GM21390 (cell line): ENCODE results near the gene GAPT.

ENCODE experiments used
- ATAC-seq: cut with Tn5 transposase; IDR thresholded peaks from one replicate; pipeline ENCODE4 v1.9.1; 2021; ENCODE audit not compliant: unreplicated experiment

The GAPT gene

GRCh38 chr5:58460732-58461286, 30.4 kb upstream of the GAPT start:
- peak; percentile 69 for ATAC-seq

GRCh38 chr5:58462154-58462553, 29.1 kb upstream of the GAPT start:
- no peak for ATAC-seq

DNA sequence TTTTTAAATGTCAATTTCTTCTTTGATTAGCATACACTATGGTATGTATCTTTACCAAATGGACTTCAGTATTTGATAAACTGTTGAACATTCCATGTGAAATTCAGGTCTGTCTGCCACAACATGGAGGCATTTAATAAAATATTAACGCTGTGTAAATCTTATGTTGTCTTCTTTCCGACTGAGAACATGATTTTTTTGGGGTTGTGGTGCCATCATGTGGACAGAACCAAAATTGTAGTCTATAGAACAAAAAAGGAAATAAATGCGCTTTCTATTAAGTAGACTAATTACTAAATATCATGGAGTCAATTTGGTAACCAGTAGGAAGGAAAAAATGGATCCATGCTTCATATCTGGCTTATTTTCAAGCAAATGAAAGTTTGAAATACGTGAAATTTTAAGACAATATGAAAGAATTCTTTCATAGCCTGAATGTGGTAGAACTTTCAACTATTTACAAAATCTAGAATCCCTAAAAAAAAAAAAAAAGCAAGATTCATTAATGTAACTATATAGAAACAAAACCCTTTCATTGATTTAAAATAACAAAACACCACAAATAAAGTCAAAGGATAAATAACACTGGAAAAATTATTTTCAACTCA, 28.5 kb upstream of the GAPT start:
- no peak for ATAC-seq

- ATAC-seq = peak; percentile 100
Observed at GRCh38 chr5:58466939-58467338, 24.3 kb upstream of the GAPT start.

DNA sequence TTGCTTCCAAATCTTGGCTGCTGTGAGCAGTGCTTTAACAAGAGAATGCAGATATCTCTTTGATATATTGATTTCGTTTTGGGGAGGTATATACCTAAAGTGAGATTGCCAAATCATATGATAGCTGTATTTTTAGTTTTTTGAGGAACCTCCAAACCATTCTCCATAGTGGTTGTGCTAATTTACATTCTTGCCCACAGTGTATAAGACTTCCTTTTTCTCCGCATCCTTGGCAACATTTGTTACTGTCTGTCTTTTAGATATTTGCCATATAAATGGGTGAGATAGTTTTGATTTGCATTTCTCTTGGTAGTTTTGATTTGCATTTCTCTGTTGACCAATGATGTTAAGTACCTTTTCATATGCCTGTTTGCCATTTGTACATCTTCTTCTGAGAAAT, 21.3 kb upstream of the GAPT start:
- no peak for ATAC-seq

- no peak for ATAC-seq
Observed at GRCh38 chr5:58475404-58475803, 15.8 kb upstream of the GAPT start.

GRCh38 chr5:58477760-58478376, 13.4 kb upstream of the GAPT start:
- ATAC-seq = no peak

GRCh38 chr5:58481066-58481676, 10.1 kb upstream of the GAPT start:
- no peak for ATAC-seq

DNA sequence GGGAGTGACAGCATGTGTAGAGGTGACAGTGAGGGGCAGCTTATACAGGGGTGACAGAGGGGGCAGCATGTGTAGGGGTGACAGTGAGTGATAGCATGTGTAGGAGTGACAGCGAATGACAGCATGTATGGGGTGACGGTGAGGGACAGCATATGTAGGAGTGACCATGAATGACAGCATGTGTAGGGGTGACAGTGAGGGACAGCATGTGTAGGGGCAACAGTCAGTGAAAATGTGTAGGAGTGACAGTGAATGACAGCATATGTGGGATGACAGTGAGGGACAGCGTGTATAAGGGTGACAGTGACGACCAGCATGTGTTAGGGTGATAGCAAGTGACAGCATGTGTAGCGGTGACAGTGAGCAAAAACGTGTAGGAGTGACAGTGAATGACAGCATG, 9.4 kb upstream of the GAPT start:
- no peak for ATAC-seq

- no peak for ATAC-seq
Observed at GRCh38 chr5:58482536-58482935, 8.7 kb upstream of the GAPT start.

DNA sequence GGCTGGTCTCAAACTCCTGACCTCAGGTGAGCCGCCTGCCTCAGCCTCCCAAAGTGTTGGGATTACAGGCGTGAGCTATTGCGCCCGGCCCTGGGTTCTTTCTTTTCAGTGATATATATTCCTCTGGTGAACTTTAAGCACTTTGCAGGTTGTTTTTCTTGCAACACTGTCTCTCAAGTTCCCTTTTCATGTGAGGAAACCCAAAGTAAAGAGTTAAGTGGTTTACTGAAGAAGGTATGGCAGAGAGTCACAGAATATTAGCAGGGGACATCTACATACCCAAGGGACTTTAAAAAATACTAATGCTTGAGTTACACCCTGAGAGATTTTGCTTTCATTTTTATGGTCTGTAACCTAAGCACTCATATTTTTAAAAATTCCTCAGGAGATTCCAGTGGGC, 6.7 kb upstream of the GAPT start:
- ATAC-seq = no peak

- no peak for ATAC-seq
Observed at GRCh38 chr5:58486290-58486689, 4.9 kb upstream of the GAPT start.

DNA sequence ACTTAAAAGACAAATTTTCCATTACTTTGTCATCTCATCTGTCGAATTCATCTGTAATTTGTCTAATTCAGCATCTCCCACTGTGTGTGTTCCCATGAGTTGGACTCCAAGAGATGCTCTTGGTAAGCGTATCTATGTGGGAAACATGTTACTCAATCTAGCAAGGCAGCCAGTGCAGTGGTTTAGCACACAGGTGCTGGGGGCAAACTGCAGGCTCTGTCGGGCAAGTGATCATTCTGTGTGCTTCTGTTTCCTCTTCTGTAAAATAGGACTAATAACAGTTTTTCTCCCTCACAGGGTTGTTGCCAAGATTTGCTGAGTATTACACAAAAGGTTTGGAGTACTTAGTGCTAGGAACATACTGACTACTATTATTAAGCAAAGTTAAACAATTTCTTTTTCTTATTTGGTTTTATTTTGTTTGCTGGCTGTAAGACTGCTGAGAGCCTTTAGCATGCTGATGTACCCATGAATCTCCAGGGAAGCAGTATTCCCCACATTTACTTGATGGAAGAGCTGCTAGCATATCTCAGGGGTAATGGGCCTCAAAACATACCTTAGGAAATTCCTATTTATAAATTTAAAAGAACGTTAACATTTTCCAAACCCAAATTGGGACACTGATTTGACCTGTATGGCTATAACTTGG, 709 bp upstream of the GAPT start:
- no peak for ATAC-seq

DNA sequence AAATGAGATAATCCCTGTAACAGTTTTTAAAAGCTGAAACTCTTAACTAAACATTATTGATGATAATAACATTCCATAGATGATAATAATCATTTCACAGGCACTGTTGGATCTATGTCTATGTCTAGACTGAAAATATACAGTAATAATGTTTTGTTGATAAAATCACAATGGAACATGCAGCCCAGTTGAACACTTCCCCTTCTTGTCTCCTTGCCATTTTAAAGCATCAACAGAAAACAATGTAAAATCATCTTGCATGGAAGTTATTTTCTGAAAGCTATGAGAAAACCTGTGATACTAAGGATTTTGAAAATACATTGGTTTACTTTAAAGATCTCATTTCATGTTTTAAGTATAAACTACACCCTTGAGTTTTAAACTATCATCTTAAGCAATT, 1.9 kb downstream of the GAPT start:
- ATAC-seq = no peak

- ATAC-seq = no peak
Observed at GRCh38 chr5:58496488-58496887, 5.3 kb downstream of the GAPT start.

DNA sequence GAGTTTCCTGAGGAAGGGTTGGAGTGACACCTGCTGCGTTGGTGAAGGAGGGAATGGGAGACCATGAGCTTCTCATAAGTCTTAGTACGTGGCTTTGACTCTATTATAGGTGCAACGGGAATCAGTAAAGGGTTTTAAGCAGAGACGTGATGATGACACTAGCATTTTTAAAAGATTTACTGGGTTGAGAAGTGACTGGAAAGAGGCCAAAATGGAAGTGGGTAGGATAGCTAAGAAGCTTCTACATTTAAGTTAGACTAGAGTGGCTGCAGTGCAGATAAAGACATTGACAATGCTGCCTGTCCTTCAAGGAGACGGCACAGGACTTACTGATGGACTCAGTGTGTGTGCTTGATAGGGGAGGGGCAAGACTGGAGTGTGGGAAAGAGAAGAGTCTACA, 6.2 kb downstream of the GAPT start:
- ATAC-seq = no peak

- no peak for ATAC-seq
Observed at GRCh38 chr5:58497921-58498320, 6.7 kb downstream of the GAPT start.

- no peak for ATAC-seq
Observed at GRCh38 chr5:58498340-58498942, 7.2 kb downstream of the GAPT start.

GRCh38 chr5:58499231-58499630, 8.0 kb downstream of the GAPT start:
- no peak for ATAC-seq

DNA sequence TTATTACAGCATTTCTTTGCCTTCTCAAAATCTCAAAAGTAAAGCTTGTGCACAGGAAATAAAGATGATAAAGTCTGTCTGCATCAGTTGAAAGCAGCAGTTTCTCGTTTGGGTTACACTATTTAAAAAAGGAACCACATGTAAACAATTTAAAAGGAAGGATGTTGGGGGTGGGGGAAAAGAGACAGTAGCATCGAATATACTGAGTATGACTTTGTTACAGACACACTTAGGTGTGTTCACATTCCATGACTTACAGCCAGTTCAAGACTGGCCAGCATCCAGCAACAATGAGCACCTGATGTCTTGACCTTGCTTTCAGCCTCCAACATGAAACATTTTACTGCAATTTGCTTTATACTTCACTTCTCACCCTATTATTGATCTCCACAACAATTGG, 8.7 kb downstream of the GAPT start:
- no peak for ATAC-seq

DNA sequence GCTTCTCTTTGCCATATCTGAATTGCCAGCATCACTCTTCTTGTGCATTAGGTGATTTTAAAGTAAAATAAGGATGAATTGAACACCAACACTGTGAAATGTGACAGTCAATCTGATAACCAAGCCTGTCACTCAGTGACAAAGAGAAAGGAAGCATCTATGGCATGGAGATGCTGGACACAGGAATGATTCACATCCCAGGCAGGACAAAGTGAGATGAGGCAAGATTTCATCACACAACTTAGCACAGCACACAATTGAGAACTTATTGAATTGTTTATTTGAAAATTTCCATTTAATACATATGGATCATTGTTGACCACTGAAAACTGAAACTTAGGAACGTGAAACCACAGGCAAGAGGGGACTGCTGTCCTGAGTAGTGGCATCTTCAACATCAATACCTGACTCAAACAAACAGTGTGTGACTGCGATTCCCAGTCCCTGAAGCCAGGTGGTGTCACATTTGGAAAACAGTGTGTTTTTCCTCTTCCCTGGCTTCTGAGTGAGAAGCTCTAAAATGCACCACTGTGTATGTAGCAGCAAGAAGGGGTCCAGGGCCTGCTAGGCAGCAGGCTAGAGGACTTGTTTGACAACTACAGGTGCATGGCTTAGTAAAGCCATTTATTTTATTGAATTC, 10.7 kb downstream of the GAPT start:
- ATAC-seq = no peak
